Transverse colon (tissue), 4 donors: Measurements from ENCODE around the gene GPX7.

Source experiments
- CTCF ChIP-seq, 5 experiments: fragments of 200-600 bp in 3 of 5; fragments of 450-650 bp in 2 of 5; sonication (generic) in 3 of 5; IDR thresholded peaks; 1 replicate in 2 of 5; 2 replicates in 3 of 5; pipeline ENCODE4 v1.5.1; 2016 to 2017; ENCODE audit warnings: antibody characterized with exemption in 5 of 5, inconsistent platforms in 3 of 5, mild to moderate bottlenecking in 2 of 5, moderate library complexity in 1 of 5
- POLR2AphosphoS5 ChIP-seq, 3 donors: sonication (generic); formaldehyde crosslinking; IDR thresholded peaks; one replicate each; pipeline ENCODE4 v1.6.1; 2016; ENCODE audit warnings: antibody characterized with exemption in 3 of 3

- TF ChIP-seq CTCF (IDR thresholded peaks at IDR 0.05) = no peak
- no peak for TF ChIP-seq POLR2AphosphoS5 (IDR thresholded peaks at IDR 0.05)
These were observed 51.2 kb downstream of the GPX7 start for GRCh38 chr1:52653207-52653849.
